H9 (cell line): ENCODE results near the gene CCDC38. TPM values are rescaled to one million over a fixed set of nuclear protein-coding genes. Genes with fewer than 3 reads are reported as not detected.

ENCODE experiments used
- DNase-seq: peaks from one replicate; pipeline ENCODE4 v3.0.0-alpha.2; 2017
- H2AFZ ChIP-seq: one replicate; pipeline ENCODE4 v1.6.1; 2013; ENCODE audit warnings: mild to moderate bottlenecking, low read length, control low read depth, moderate library complexity
- H2AK5ac ChIP-seq: 2 replicates; pipeline ENCODE4 v1.6.1; 2013; ENCODE audit warnings: low read length, control low read depth, mixed read lengths; ENCODE audit not compliant: insufficient read length
- H2BK120ac ChIP-seq: one replicate; pipeline ENCODE4 v1.6.1; 2013; ENCODE audit warnings: low read depth, mild to moderate bottlenecking, low read length, control low read depth, inconsistent platforms; ENCODE audit not compliant: poor library complexity, severe bottlenecking
- H2BK12ac ChIP-seq: 2 replicates; pipeline ENCODE4 v1.6.1; 2013; ENCODE audit warnings: low read length, control low read depth, mixed read lengths, low read depth; ENCODE audit not compliant: insufficient read length
- H2BK15ac ChIP-seq: 2 replicates; pipeline ENCODE4 v1.6.1; 2013; ENCODE audit warnings: low read depth, low read length, control low read depth
- H2BK20ac ChIP-seq: one replicate; pipeline ENCODE4 v1.6.1; 2013; ENCODE audit warnings: low read depth, mild to moderate bottlenecking, low read length, control low read depth, inconsistent platforms; ENCODE audit not compliant: poor library complexity, severe bottlenecking
- H2BK5ac ChIP-seq: 2 replicates; pipeline ENCODE4 v1.6.1; 2013; ENCODE audit warnings: low read length, control low read depth, mixed read lengths; ENCODE audit not compliant: insufficient read length
- H3K14ac ChIP-seq: 2 replicates; pipeline ENCODE4 v1.6.1; 2013; ENCODE audit warnings: low read length, control low read depth; ENCODE audit not compliant: insufficient read depth
- H3K18ac ChIP-seq: 2 replicates; pipeline ENCODE4 v1.6.1; 2013; ENCODE audit warnings: low read depth, mild to moderate bottlenecking, mixed read lengths, low read length, control low read depth; ENCODE audit not compliant: insufficient read length
- H3K23ac ChIP-seq: 2 replicates; pipeline ENCODE4 v1.6.1; 2013; ENCODE audit warnings: low read length, control low read depth, mixed read lengths, low read depth; ENCODE audit not compliant: insufficient read length
- H3K23me2 ChIP-seq: 2 replicates; pipeline ENCODE4 v1.6.1; 2013; ENCODE audit warnings: low read depth, mild to moderate bottlenecking, mixed read lengths, low read length, control low read depth; ENCODE audit not compliant: insufficient read length, poor library complexity, severe bottlenecking
- H3K27ac ChIP-seq: 2 replicates; pipeline ENCODE4 v1.5.1; 2013; ENCODE audit warnings: low read length, control low read depth, mixed read lengths, low read depth; ENCODE audit not compliant: insufficient read length
- H3K27me3 ChIP-seq: 2 replicates; pipeline ENCODE4 v1.6.1; 2013; ENCODE audit warnings: low read length, control low read depth, inconsistent platforms; ENCODE audit not compliant: insufficient read depth
- H3K4ac ChIP-seq: 2 replicates; pipeline ENCODE4 v1.6.1; 2013; ENCODE audit warnings: low read depth, mild to moderate bottlenecking, control low read depth, inconsistent platforms, low read length, moderate library complexity
- H3K4me1 ChIP-seq: 2 replicates; pipeline ENCODE4 v1.6.1; 2013; ENCODE audit warnings: low read length, control low read depth, inconsistent platforms; ENCODE audit not compliant: insufficient read depth
- H3K4me2 ChIP-seq: 2 replicates; pipeline ENCODE4 v1.6.1; 2013; ENCODE audit warnings: low read length, control low read depth, mixed read lengths; ENCODE audit not compliant: insufficient read length, insufficient read depth
- H3K56ac ChIP-seq: 2 replicates; pipeline ENCODE4 v1.6.1; 2013; ENCODE audit warnings: low read depth, mild to moderate bottlenecking, mixed read lengths, low read length, control low read depth; ENCODE audit not compliant: insufficient read length
- H3K79me1 ChIP-seq: 2 replicates; pipeline ENCODE4 v1.6.1; 2013; ENCODE audit warnings: low read depth, mild to moderate bottlenecking, moderate library complexity, low read length, control low read depth, inconsistent platforms; ENCODE audit not compliant: insufficient read depth, poor library complexity, severe bottlenecking
- H3K79me2 ChIP-seq: 2 replicates; pipeline ENCODE4 v1.6.1; 2013; ENCODE audit warnings: low read length, control low read depth, inconsistent platforms; ENCODE audit not compliant: insufficient read depth
- H3K9ac ChIP-seq: 2 replicates; pipeline ENCODE4 v1.6.1; 2013; ENCODE audit warnings: low read length, control low read depth, mixed read lengths; ENCODE audit not compliant: insufficient read length; ENCODE audit errors: extremely low read depth
- H3K9me3 ChIP-seq: one replicate; pipeline ENCODE4 v1.6.1; 2013; ENCODE audit warnings: low read depth, low read length, inconsistent platforms; ENCODE audit not compliant: control insufficient read depth
- H3T11ph ChIP-seq: one replicate; pipeline ENCODE4 v1.6.1; 2013; ENCODE audit warnings: mild to moderate bottlenecking, low read length, control low read depth, inconsistent platforms
- H4K20me1 ChIP-seq: one replicate; pipeline ENCODE4 v1.6.1; 2013; ENCODE audit not compliant: control insufficient read depth, insufficient read length, insufficient read depth
- H4K5ac ChIP-seq: 2 replicates; pipeline ENCODE4 v1.6.1; 2013; ENCODE audit warnings: low read depth, mild to moderate bottlenecking, mixed read lengths, low read length, control low read depth; ENCODE audit not compliant: insufficient read length
- H4K8ac ChIP-seq: replicated peaks from 2 replicates; pipeline ENCODE4 v1.6.1; 2013; ENCODE audit warnings: low read length, control low read depth, mixed read lengths, low read depth; ENCODE audit not compliant: insufficient read length
- H4K91ac ChIP-seq: 2 replicates; pipeline ENCODE4 v1.6.1; 2013; ENCODE audit warnings: low read depth, mild to moderate bottlenecking, moderate library complexity, mixed read lengths, low read length, control low read depth; ENCODE audit not compliant: insufficient read length
- H3K27ac Mint-ChIP-seq, 3 experiments: 2 replicates in 2 of 3; 3 replicates in 1 of 3; pipeline ENCODE4 v1.8.0; 2020 to 2021; ENCODE audit warnings: mixed read lengths in 3 of 3, mild to moderate bottlenecking in 1 of 3, moderate library complexity in 1 of 3
- H3K27me3 Mint-ChIP-seq: 2 replicates; pipeline ENCODE4 v1.8.0; 2021; ENCODE audit warnings: low read depth, mild to moderate bottlenecking, moderate library complexity, mixed read lengths
- H3K36me3 Mint-ChIP-seq, 3 experiments: 2 replicates in 2 of 3; 3 replicates in 1 of 3; pipeline ENCODE4 v1.8.0; 2020 to 2021; ENCODE audit warnings: low read depth in 3 of 3, mixed read lengths in 3 of 3; ENCODE audit not compliant: insufficient read depth in 1 of 3
- H3K4me1 Mint-ChIP-seq, 2 experiments: 2 replicates each; pipeline ENCODE4 v1.8.0; 2020; ENCODE audit warnings: mixed read lengths in 2 of 2
- H3K4me3 Mint-ChIP-seq, 2 experiments: 2 replicates in 1 of 2; 3 replicates in 1 of 2; pipeline ENCODE4 v1.8.0; 2020 to 2021; ENCODE audit warnings: mild to moderate bottlenecking in 2 of 2, mixed read lengths in 2 of 2, moderate library complexity in 1 of 2
- H3K9me3 Mint-ChIP-seq, 2 experiments: 2 replicates in 1 of 2; 3 replicates in 1 of 2; pipeline ENCODE4 v1.8.0; 2020; ENCODE audit warnings: mild to moderate bottlenecking in 2 of 2, mixed read lengths in 2 of 2, moderate library complexity in 1 of 2
- CTCF ChIP-seq: fragments of 200-600 bp; sonication (generic); conservative IDR thresholded peaks from 3 replicates; pipeline ENCODE4 v1.8.0; 2021; ENCODE audit warnings: antibody characterized with exemption, mild to moderate bottlenecking
- WGBS: extraction: QIAGEN DNeasy Blood & Tissue Kit; methylation state at CpG from one replicate; pipeline ENCODE4 v1.1.7; 2013; ENCODE audit warnings: missing lambda C conversion rate, low lambda C conversion rate, mixed read lengths; ENCODE audit not compliant: insufficient read length; ENCODE audit errors: extremely low coverage; 5-methylcytosine and 5-hydroxymethylcytosine counted together
- total RNA-seq: library from RNA; stranded (reverse); gene quantifications from 2 replicates; pipeline ENCODE4 v1.2.1, GENCODE V29; 2021

The CCDC38 gene
- total RNA-seq, 1 experiment from 2014 or later, result not detected

GRCh38 chr12:95967301-95967700 is 24.9 kb upstream of the CCDC38 start:
- H3K27me3 Mint-ChIP-seq, result no peaks in the 10 kb centered on the region
- Histone ChIP-seq H2BK5ac (no peak overlapping the region), H2AFZ (no peak overlapping the region), H3K79me1 (no peaks in the 10 kb centered on the region), H4K20me1 (no peaks in the 10 kb centered on the region), H3K79me2 (no peaks in the 10 kb centered on the region), H2AK5ac (no peak overlapping the region), H3K23me2 (no peaks in the 10 kb centered on the region), H3T11ph (no peak overlapping the region), H2BK20ac (no peak overlapping the region), H3K56ac (no peak overlapping the region), H3K4ac (no peak overlapping the region), H2BK120ac (no peak overlapping the region), H4K91ac (no peak overlapping the region), H4K8ac (no peak overlapping the region), H3K4me1 (no peaks in the 10 kb centered on the region; the same call in 1 of the 2 replicates), H3K14ac (no peak overlapping the region), H3K9me3 (no peaks in the 10 kb centered on the region), H3K23ac (no peak overlapping the region), H3K18ac (no peak overlapping the region), H3K4me2 (no peak overlapping the region), H2BK15ac (no peak overlapping the region), H3K9ac (no peak overlapping the region), H2BK12ac (no peak overlapping the region), H3K27ac (no peak overlapping the region), H3K27me3 (no peaks in the 10 kb centered on the region), H4K5ac (no peak overlapping the region)
- peaks cover 6 to 7% of the 10 kb centered on the region in 2 experiments; a peak in 4 of 5 replicates for H3K9me3 Mint-ChIP-seq
- H3K4me3 Mint-ChIP-seq, result no peak overlapping the region
- no peak overlapping the region for H3K27ac Mint-ChIP-seq
- no CpG with 5 or more reads among the region's 2 CpGs for WGBS
- no peak for DNase-seq
- peaks cover 14 to 18% of the 10 kb centered on the region in 2 experiments for H3K4me1 Mint-ChIP-seq
- H3K36me3 Mint-ChIP-seq, result peaks cover 0 to 11% (median 6%) of the 10 kb centered on the region in 3 experiments; a peak in 5 of 7 replicates
- no peak for TF ChIP-seq CTCF
